ENCODE results near the gene SOX10. TPM values are rescaled to one million over a fixed set of nuclear protein-coding genes. Genes with fewer than 3 reads are reported as not detected.

SOX10 gene
- total and polyA plus RNA-seq, 2 of the 4 experiments (the other 2 are of a cell fraction) = not detected

- no peak overlapping the region for H2BK5ac ChIP-seq (ENCODE audit: low read depth, low read length, poor library complexity, severe bottlenecking)
- dilution Hi-C loops (cut with HindIII; ENCODE audit: low sequenced_read_pairs, unreplicated experiment) (no loop called here), intact Hi-C loops (cut with micrococcal nuclease) (no loop called here), in situ Hi-C loops (cut with MboI; ENCODE audit: low sequenced_read_pairs) (no loop called here)
- no peak overlapping the region for H3K23ac ChIP-seq (ENCODE audit: low read depth, low read length)
- H3K9ac ChIP-seq (ENCODE audit: low read depth, low read length) = no peak overlapping the region
- BruUV-seq (replicated peaks) = no TSS peak
- H3K79me1 ChIP-seq (ENCODE audit: low read depth in 1 of 2, low read length in 2 of 2) = peaks cover 0 to 14% of the 10 kb centered on the region in 2 experiments; a peak in 3 of 4 replicates
- no peak overlapping the region for H3K4me3 ChIP-seq (ENCODE audit: insufficient read depth, low read depth, low read length)
- H3K4ac ChIP-seq (ENCODE audit: low read depth, low read length) = no peak overlapping the region
- no peak for TF ChIP-seq MAZ (IDR thresholded peaks at IDR 0.05; ENCODE audit: borderline replicate concordance, low read depth, low read length)
- TF ChIP-seq BHLHE40 (IDR thresholded peaks at IDR 0.05; ENCODE audit: low read depth, low read length) = no peak
- TF ChIP-seq SMC3 (IDR thresholded peaks at IDR 0.05; ENCODE audit: low read depth, low read length) = no peak
- TF ChIP-seq RAD21 (IDR thresholded peaks at IDR 0.05; ENCODE audit: low read length) = no peak
- no peak for TF ChIP-seq MAFK (IDR thresholded peaks at IDR 0.05; ENCODE audit: low read depth, low read length)
- no peak for TF ChIP-seq NFE2L2 (IDR thresholded peaks at IDR 0.05; ENCODE audit: low read depth, low read length)
- no peak for TF ChIP-seq RFX5 (IDR thresholded peaks at IDR 0.05; ENCODE audit: low read depth, low read length)
- no peak for TF ChIP-seq CEBPB (IDR thresholded peaks at IDR 0.05; ENCODE audit: low read depth, low read length)
- TF ChIP-seq, protein P1, sequence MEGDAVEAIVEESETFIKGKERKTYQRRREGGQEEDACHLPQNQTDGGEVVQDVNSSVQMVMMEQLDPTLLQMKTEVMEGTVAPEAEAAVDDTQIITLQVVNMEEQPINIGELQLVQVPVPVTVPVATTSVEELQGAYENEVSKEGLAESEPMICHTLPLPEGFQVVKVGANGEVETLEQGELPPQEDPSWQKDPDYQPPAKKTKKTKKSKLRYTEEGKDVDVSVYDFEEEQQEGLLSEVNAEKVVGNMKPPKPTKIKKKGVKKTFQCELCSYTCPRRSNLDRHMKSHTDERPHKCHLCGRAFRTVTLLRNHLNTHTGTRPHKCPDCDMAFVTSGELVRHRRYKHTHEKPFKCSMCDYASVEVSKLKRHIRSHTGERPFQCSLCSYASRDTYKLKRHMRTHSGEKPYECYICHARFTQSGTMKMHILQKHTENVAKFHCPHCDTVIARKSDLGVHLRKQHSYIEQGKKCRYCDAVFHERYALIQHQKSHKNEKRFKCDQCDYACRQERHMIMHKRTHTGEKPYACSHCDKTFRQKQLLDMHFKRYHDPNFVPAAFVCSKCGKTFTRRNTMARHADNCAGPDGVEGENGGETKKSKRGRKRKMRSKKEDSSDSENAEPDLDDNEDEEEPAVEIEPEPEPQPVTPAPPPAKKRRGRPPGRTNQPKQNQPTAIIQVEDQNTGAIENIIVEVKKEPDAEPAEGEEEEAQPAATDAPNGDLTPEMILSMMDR (conservative IDR thresholded peaks at IDR 0.05; ENCODE audit: low read depth, low read length) = no peak
- no peak for TF ChIP-seq MXI1 (IDR thresholded peaks at IDR 0.05; ENCODE audit: borderline replicate concordance, low read depth, low read length)
- no peak for TF ChIP-seq POLR2A (IDR thresholded peaks at IDR 0.05; ENCODE audit: low read depth, low read length)
- TF ChIP-seq FOS (IDR thresholded peaks at IDR 0.05; ENCODE audit: low read depth, low read length) = no peak
- no peak for TF ChIP-seq RCOR1 (IDR thresholded peaks at IDR 0.05; ENCODE audit: insufficient replicate concordance, low read length)
- no peak for TF ChIP-seq USF2 (IDR thresholded peaks at IDR 0.05; ENCODE audit: low read depth, low read length)
- TF ChIP-seq CHD1 (IDR thresholded peaks at IDR 0.05; ENCODE audit: low read depth, low read length) = no peak
- TF ChIP-seq ELK1 (IDR thresholded peaks at IDR 0.05; ENCODE audit: borderline replicate concordance, low read depth, low read length) = no peak
- 82% methylated on average over 2 of the region's 4 CpGs; no CpG with 5 or more reads in 1 of the 2 experiments for WGBS, 2 experiments (ENCODE audit: extremely low coverage in 2 of 2, insufficient read length in 1 of 2)
- H3K27ac ChIP-seq (ENCODE audit: insufficient read depth, low read length) = no peak overlapping the region
- no peak overlapping the region for H2BK120ac ChIP-seq (ENCODE audit: low read depth, low read length)
- no peak overlapping the region for H2BK15ac ChIP-seq (ENCODE audit: low read depth, low read length)
- H4K91ac ChIP-seq (ENCODE audit: insufficient read depth, low read depth, low read length) = no peak overlapping the region
- no peak overlapping the region for H3K18ac ChIP-seq (ENCODE audit: low read depth, low read length)
- H3K9me1 ChIP-seq (ENCODE audit: insufficient read depth, low read length) = no peaks in the 10 kb centered on the region
- ChIA-PET POLR2A (ENCODE audit: unreplicated experiment) (no interaction called here), CTCF (no interaction called here)
- H3K36me3 ChIP-seq (ENCODE audit: control insufficient read depth, insufficient read depth, low read length) = peaks cover 56% of the 10 kb centered on the region
- no peak overlapping the region for H4K5ac ChIP-seq (ENCODE audit: low read depth, low read length)
- H3K56ac ChIP-seq (ENCODE audit: extremely low read depth, insufficient read depth, low read length) = no peak overlapping the region
- ATAC-seq (ENCODE audit: low read depth) (no peak), DNase-seq (no peak)
- H3K4me1 ChIP-seq (ENCODE audit: control insufficient read depth, insufficient read depth, low read length) = no peaks in the 10 kb centered on the region
- no peak overlapping the region for H3K4me2 ChIP-seq (ENCODE audit: low read depth, low read length)
- no peak overlapping the region for H2AK9ac ChIP-seq (replicated peaks; ENCODE audit: low read depth, low read length, poor library complexity)
- H3K14ac ChIP-seq (replicated peaks; ENCODE audit: low read depth, low read length) = no peak overlapping the region
- no peak overlapping the region for H2AK5ac ChIP-seq (ENCODE audit: low read depth, low read length)
- no peaks in the 10 kb centered on the region for H3K27me3 ChIP-seq (ENCODE audit: control insufficient read depth, insufficient read depth, low read length)
- H4K8ac ChIP-seq (ENCODE audit: low read depth in 2 of 2, low read length in 2 of 2) = no peak overlapping the region
- H3K9me3 ChIP-seq (ENCODE audit: control insufficient read depth, insufficient read depth, low read length) = no peaks in the 10 kb centered on the region
- peaks cover 5% of the 10 kb centered on the region; the same call in 1 of the 2 replicates for H4K20me1 ChIP-seq (ENCODE audit: insufficient read depth, low read length)
- no peak overlapping the region for H2BK20ac ChIP-seq (ENCODE audit: low read depth, low read length)
- H2AFZ ChIP-seq (replicated peaks; ENCODE audit: low read length, poor library complexity) = no peak overlapping the region
Measured at GRCh38 chr22:37923927-37924326, 60.4 kb downstream of the SOX10 start.
